HG03159 (cell line): ENCODE measurements around the gene SYT3.
"Not testable (repeated sequence)": the region's sequence is repeated elsewhere in the genome, so short reads cannot be mapped to it uniquely, and the experiment has no call there.

Experiments used
- ATAC-seq: cut with Tn5 transposase; IDR thresholded peaks from one replicate; pipeline ENCODE4 v1.9.1; 2021; ENCODE audit warnings: mild to moderate bottlenecking, moderate library complexity; ENCODE audit not compliant: unreplicated experiment

SYT3 gene

DNA sequence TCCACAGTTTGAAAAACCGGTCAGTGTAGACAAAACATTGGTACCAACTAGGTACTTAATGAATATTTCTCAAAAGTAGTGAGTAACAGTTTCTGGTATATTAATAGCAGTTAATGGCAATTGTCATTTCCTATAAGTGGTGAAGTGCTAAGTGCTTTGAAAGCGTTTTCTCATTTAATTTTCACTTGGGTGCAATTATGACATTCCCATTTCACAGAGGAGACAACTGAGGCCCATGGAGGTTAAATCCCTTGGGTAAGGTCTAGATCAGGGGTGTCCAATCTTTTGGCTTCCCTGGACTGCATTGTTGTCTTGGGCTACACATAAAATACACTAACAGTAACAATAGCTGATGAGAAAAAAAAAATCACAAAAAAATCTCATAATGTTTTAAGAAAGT is 687 bp upstream of the SYT3 start:
- no peak for ATAC-seq

DNA sequence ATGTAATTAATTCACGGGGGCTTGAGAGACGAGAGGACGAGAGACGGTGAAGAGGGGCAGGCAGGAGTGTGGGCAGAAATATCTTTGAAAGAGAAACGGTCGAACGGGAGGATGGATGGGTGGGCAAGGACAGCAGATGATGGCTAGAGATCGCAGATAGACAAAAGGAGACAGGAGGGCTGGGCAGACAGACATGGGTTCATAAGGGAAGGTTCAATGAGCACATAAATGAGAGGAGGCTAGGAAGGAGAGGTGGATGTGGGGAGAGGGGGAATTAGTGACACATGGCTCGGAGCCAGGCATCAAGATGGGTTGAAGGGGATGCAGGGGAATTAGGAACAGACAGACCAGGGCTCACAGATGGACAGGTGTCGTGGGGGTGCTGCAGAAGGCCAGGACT is 1.1 kb downstream of the SYT3 start:
- no peak for ATAC-seq

DNA sequence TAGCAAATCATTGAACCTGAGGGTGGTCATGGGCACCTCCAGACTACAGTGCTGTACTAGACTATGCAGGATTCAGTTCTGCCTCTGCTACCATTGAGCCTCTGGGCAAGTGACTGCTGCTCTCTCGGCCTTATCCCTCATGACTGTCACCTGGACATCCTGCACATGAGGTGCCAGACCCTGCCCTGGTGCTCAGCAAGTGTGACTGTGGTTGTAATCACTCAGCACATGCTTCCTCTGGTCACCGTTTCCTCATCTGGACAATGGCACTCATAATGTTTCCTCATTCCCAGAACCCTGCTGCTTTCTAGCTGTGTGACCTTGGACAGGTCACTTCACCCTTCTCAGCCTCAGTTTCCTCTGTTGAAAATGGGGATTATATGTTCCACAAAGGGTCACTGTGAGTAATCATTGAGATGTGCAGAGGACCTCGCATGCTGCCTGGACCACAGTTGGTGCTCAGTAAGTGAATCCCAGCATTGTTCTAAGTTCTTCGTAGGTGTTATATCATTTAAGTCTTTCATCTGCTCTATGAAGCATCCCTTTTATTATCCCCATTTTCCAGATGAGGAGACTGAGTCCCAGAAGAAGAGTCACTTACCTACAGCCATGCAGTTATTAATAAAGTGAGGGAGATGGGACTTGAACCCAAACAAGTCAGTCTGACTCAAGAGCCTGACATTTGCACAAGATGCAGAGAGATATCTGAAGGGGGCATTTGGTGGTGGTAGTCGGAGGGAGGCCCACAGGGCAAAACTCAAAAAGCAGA is 3.2 kb downstream of the SYT3 start:
- ATAC-seq, result no peak

DNA sequence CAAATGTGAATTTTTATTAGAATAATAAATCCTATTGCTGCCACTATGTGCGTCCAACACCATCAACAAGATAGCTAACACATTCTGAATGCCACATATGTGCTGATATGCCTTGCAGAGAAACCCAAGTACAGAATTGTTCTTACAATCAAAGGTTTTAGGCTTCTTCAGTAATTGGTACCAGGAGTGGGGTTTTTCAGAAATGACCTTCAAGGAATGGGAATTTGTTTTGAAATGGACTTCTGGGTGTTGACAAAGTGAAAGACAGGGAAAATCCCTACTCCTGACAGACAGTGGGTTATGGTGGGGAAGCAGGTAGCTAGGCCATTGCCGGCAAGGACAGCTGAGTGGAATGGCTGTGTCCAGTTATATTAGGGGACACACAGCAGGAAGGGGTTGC is 5.7 kb downstream of the SYT3 start:
- ATAC-seq, result no peak

DNA sequence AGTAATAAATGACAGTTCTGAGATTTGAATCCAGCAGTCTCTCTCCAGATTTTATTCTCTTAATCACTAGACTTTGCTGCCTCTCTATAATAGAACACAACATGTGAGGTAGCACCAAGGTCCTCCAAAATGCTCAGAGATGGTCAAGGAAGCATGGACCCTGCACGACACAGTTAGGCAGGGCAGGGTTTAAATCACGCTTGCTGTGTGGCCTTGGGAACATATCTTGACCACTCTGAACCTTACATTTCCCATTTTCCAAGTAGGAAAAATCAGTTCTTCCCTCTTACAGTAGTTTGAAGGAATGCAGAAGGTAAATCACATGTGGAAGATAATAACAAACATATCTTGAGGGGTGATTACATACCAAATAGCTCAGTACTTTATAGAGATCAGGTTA is 6.3 kb downstream of the SYT3 start:
- no peak for ATAC-seq

DNA sequence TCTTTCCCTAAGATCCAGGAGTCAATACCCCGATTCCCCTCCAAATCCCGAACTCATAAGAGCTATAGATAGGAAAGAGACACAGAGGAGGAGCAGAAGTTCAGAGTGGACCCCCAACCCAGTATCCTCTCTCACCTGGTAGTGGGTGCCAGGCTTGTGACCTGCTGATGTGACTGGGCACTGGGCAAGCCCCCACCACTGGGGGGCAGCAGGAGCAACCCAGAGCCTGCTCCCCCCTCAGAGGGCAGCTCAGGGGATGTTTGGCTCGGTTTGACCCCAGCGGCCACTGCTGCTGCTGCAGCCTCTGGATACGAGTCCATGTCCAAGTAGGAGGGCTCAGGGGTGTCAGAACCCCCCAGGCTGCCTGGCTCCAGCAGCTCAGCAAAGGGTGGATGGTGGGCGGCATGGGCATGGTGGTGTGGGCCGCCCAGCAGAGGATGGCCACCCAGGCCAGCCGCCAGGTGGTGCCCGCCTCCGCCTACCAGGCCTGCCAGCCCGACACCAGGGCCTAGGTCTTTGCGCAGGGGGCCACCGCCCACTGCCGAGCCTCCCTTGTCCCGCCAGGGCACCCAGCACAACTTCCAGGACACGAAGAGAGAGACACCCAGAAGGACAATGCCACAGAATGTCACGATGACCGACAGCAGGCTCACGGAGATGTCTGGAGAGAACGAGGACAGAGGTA is 7.4 kb downstream of the SYT3 start:
- ATAC-seq, result no peak

DNA sequence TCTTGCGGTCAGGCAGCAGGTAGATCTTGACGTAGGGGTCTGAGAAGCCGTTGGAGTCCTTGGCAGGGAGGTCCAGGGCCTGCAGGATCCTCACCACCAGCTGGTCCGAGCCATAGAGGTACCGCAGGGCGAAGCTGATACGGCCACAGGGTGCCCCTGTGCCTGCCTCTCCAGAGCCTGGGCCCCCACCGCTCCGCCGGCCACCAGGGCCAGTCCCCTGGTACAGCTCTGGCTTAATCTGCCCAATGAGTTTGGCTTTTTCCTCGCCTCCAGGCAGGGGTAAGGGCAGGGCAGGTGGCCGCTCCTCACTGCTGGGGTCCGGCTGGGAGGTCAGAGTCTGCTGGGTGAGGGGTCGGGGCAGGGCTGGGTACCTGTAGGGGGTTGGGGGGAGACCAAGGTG is 9.9 kb downstream of the SYT3 start:
- ATAC-seq, result no peak

DNA sequence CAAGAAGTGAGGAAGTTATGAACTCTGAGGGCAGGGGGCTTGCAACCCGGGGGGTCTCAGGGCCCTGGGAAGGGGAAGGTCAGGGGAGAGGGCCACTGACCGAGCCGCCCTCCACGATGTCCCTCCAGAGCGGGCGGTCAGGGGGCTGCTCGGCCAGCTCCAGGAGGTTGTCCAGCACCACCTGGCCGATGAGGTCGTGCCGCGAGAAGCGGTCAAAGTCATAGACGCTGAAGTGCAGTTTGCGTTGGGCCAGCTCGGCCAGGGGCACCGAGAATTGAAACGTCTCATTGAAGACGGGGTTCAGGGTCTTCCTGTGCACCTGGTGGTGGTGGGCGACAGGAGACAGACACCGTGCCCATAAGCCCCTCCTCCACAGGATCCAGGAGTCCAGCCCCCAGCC is 10.5 kb downstream of the SYT3 start:
- no peak for ATAC-seq

DNA sequence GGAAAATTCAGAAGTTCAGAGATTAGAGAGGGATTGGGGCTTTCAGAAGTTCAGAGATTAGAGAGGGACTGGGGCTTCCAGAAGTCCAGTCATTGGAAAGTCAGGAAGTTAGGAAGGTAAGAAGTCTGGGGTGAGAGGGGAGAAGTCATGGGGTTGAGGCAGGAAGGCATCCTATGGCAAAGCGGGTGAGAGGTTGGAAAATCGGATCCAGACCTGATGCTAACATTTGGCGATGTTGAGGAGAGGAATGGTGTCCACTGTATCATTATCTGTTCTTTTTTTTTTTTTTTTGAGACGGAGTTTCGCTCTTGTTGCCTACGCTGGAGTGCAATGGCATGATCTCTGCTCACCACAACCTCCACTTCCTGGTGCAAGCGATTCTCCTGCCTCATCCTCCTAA is 11.1 kb downstream of the SYT3 start:
- no peak for ATAC-seq

DNA sequence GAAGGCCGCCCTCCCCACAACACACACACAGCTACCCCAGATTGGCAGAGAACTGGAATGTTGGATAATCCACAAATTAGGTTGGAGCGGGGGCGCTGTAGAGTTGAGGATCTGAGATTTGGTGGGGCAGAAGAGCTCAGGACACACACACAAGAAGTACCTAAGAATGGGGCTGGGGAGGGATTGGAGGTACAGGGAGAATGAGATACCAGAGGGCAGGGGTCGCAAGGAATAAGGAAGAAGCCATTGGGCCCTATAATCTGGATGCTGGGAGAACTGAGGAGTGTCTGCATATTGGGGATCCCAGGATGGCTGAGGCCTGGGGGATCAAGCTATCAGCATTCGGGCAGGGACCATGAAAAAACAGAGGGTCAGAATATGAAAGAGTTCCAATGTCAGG is 11.5 kb downstream of the SYT3 start:
- ATAC-seq, result no peak

DNA sequence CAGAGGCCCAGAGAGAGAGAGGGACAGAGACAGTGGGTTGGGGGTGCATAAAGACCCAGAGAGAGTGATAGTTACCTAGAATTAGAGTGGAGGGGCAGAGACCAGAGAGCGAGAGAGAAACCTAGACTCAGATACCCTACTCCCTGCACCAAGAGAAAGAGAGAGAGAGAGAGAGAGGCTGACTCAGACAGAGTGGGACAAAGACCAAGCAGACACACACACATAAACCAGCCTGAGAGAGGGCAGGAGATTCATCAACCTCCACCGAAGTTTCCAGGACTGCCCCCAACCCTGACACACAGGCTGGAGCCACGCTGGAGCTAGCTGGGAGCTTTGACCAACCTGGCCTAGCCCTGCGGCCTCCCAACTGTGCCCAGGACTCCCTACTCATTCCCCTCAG is 12.9 kb downstream of the SYT3 start:
- no peak for ATAC-seq

DNA sequence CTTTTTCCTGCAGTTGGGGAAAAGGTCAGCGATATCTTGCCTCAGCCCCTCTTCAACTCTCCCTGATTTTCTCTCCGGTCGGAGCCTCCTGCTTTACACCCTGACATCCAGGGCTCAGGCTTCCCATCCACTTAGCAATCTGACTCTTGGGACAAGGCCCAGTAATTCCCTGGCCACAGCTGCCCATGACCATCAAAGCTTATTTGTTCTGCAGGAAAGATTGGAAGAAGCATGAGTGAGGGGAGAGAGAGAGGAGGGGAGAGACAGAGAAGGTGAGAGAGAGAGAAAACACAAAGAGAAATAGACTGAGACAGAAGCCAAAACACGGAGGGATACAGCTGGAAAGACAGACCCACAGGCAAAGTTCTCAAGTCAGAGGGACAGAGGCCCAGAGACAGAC is 13.7 kb downstream of the SYT3 start:
- no peak for ATAC-seq

DNA sequence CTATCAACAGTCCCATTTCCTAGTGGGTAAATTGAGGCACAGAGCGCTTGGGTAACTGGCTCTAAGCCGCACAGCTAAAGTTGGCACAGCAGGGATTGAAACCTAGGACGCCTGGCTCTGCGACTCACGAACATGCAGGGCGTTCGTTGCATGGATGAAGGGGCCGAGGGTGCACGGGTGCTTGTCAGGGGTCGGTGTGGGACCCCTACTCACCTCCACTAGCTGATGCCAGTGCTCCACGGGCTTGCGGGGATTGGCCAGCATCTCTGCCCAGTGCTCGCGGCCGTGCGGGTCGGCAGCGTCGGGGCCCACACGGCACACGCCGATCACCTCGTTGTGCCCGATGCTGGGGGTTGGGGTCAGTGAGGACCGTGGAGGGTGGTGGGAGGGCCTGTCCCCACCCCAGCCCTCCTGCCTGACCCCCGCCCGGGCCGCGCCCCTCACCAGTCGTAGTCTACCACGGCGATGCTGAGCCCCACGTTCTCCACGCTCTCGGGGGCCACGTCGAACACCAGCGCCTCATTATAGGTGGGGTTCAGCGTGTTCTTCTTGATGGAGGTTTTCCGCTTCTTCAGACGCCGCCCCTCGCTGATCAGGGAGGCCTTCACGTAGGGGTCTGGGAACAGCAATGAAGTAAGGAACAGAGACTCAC is 14.6 kb downstream of the SYT3 start:
- no peak for ATAC-seq

DNA sequence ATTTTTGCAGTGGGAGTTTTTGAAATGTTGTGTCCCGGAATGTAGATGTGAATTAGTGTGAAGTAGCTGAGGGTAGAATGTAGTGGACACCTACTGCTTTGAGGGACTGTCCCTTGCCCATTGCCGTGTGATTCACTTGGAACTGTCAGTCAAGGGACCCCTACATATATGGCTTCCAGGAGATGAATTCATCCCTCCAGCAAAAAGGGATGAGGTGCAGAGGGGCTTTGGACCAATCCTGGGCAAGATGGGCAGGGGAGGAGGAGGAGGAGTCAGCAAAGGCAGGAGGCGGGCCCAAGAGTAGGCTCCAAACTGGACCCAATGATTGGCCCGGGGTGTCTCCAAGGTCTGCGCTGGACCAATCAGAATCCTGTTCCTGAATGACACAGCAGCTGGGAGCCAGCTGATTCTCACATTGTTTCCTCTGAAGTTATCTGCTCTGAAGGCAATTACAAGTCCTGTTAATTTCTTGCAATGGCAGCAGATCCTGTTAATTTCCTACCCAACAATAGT is 19.2 kb downstream of the SYT3 start:
- not testable (repeated sequence) for ATAC-seq

DNA sequence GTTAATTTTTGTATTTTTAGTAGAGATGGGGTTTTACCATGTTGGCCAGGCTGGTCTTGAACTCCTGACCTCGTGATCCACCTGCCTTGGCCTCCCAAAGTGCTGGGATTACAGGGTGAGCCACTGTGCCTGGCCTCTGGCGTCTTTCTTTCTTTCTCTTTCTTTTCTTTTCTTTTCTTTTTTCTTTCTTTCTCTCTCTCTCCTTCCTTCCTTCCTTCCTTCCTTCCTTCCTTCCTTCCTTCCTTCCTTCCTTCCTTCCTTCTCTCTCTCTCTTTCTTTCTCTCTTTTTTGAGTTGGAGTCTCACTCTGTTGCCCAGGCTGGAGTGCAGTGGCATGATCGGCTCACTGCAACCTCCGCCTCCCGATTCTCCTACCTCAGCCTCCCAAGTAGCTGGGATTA is 20.5 kb downstream of the SYT3 start:
- not testable (repeated sequence) for ATAC-seq

DNA sequence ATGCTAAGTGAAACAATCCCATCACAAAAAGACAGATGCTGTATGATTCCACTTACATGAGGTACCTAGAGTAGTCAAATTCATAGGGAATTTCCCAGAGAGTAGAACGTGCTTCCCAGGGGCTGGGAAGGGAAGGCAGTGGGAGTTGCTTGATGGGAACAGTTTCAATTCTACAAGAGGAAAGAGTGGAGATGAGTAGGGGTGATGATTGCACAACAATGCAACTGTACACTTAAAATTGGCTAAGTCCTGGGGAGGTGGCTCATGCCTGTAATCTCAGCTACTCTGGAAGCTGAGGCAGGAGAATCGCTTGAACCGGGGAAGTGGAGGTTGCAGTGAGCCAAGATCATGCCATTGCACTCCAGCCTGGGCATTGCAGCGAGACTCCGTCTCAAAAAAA is 21.3 kb downstream of the SYT3 start:
- ATAC-seq, result not testable (repeated sequence)

DNA sequence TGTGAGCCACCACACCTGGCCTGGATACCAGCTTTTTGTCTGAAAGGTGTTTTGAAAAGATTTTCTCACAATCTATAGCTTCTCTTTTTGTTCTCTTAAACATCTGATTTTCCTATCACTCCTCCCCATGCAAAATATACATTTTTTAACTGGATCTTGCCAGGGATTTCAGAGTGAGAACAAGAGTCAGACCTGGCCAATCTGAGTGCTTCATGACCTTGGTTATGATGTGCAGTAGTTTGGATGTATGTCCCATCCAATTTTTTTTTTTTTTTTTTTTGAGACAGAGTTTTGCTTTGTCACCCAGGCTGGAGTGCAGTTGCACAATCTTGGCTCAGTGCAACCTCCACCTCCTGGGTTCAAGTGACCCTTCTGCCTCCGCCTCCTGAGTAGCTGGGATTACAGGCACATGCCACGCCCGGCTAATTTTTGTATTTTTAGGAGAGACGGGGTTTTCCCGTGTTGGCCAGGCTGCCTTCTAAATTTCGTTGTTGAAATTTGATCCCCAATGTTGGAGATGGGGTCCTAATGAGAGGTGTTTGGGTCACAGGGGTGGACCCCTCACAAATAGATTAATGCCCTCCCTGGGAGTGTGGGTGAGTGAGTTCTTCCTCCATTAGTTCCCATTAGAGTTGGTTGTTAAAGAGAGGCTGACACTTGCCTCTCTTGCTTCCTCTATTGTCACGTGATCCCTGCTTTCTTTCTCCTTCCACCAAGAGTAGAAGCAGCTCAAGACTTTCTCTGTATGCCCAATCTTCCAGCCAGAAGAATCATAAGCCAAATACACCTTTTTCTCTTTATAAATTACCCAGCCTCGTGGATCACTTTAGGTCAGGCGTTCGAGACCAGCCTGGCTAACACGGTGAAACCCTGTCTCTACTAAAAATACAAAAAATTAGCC is 26.9 kb downstream of the SYT3 start:
- not testable (repeated sequence) for ATAC-seq

DNA sequence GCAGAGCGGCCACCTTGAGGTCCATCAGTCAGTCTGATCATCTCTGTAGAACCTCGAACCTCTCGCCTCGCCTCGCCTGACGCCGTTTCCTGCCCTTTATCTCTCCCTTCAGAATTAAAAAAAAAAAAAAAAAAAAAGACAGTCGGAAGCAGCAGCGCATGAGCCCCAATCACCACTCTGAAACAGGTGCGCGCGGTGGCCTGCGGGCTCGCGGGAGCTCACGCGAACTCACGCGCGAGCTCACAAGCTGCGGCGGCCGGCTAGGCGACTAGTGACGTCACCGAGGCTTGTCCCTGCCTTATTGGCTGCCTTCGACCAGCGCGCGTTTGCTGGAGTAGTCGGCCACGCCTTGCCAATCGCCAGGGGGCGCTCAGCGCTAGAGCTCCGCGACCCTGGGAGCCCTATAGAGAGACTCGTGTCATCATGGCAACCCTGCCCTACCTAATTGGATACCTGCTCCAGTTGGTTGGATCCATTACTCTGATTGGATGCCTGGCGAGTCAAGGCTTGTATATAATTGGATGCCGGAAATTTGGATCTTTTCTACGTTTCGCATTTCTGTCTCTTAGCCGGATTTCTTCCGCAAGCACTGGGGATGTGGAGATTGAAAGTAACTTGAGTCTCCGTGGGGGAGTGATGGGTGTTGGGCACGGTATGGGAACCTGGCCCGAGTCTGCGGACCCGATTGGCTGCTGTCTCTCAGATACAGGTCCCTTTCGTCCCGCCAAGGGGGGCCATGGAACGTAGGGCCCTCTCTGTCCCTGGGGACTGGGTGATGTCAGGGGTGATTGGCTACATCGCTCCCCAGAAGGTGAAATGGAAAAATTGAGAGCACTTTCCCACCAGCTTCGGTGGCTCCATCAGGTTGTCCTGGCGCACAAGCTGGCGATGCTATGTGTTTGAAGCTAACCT is 31.6 kb downstream of the SYT3 start:
- ATAC-seq, result no peak

DNA sequence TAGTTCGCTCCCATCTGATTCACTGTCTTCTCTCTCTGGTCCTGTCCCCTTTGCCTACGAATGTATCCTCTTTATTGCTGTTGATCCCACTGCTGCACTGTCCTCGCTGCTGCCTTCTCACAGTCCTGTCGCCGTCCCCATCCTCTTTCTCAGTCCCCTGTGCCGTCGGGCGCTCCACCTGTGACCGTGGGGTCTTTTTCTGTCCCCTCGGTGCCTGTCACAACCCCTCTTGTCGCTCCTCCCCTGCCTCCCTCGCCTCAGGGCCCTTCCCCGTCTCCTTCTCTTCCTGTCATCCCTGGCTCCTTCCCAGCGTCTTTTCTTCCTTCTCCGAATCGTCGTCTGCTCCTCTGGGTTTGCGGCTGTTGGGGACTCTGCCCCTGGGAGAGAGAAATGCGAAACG is 32.3 kb downstream of the SYT3 start:
- ATAC-seq, result no peak
